H9 (cell line): ENCODE data around the gene TEX51. TPM values are rescaled to one million over a fixed set of nuclear protein-coding genes. Genes with fewer than 3 reads are reported as not detected.

Experiments used
- DNase-seq: peaks from one replicate; pipeline ENCODE4 v3.0.0-alpha.2; 2017
- H2AFZ ChIP-seq: one replicate; pipeline ENCODE4 v1.6.1; 2013; ENCODE audit warnings: mild to moderate bottlenecking, low read length, control low read depth, moderate library complexity
- H2AK5ac ChIP-seq: 2 replicates; pipeline ENCODE4 v1.6.1; 2013; ENCODE audit warnings: low read length, control low read depth, mixed read lengths; ENCODE audit not compliant: insufficient read length
- H2BK120ac ChIP-seq: one replicate; pipeline ENCODE4 v1.6.1; 2013; ENCODE audit warnings: low read depth, mild to moderate bottlenecking, low read length, control low read depth, inconsistent platforms; ENCODE audit not compliant: poor library complexity, severe bottlenecking
- H2BK12ac ChIP-seq: 2 replicates; pipeline ENCODE4 v1.6.1; 2013; ENCODE audit warnings: low read length, control low read depth, mixed read lengths, low read depth; ENCODE audit not compliant: insufficient read length
- H2BK15ac ChIP-seq: 2 replicates; pipeline ENCODE4 v1.6.1; 2013; ENCODE audit warnings: low read depth, low read length, control low read depth
- H2BK20ac ChIP-seq: one replicate; pipeline ENCODE4 v1.6.1; 2013; ENCODE audit warnings: low read depth, mild to moderate bottlenecking, low read length, control low read depth, inconsistent platforms; ENCODE audit not compliant: poor library complexity, severe bottlenecking
- H2BK5ac ChIP-seq: 2 replicates; pipeline ENCODE4 v1.6.1; 2013; ENCODE audit warnings: low read length, control low read depth, mixed read lengths; ENCODE audit not compliant: insufficient read length
- H3K14ac ChIP-seq: 2 replicates; pipeline ENCODE4 v1.6.1; 2013; ENCODE audit warnings: low read length, control low read depth; ENCODE audit not compliant: insufficient read depth
- H3K18ac ChIP-seq: 2 replicates; pipeline ENCODE4 v1.6.1; 2013; ENCODE audit warnings: low read depth, mild to moderate bottlenecking, mixed read lengths, low read length, control low read depth; ENCODE audit not compliant: insufficient read length
- H3K23ac ChIP-seq: 2 replicates; pipeline ENCODE4 v1.6.1; 2013; ENCODE audit warnings: low read length, control low read depth, mixed read lengths, low read depth; ENCODE audit not compliant: insufficient read length
- H3K23me2 ChIP-seq: 2 replicates; pipeline ENCODE4 v1.6.1; 2013; ENCODE audit warnings: low read depth, mild to moderate bottlenecking, mixed read lengths, low read length, control low read depth; ENCODE audit not compliant: insufficient read length, poor library complexity, severe bottlenecking
- H3K27ac ChIP-seq: 2 replicates; pipeline ENCODE4 v1.5.1; 2013; ENCODE audit warnings: low read length, control low read depth, mixed read lengths, low read depth; ENCODE audit not compliant: insufficient read length
- H3K27me3 ChIP-seq: 2 replicates; pipeline ENCODE4 v1.6.1; 2013; ENCODE audit warnings: low read length, control low read depth, inconsistent platforms; ENCODE audit not compliant: insufficient read depth
- H3K4ac ChIP-seq: 2 replicates; pipeline ENCODE4 v1.6.1; 2013; ENCODE audit warnings: low read depth, mild to moderate bottlenecking, control low read depth, inconsistent platforms, low read length, moderate library complexity
- H3K4me1 ChIP-seq: 2 replicates; pipeline ENCODE4 v1.6.1; 2013; ENCODE audit warnings: low read length, control low read depth, inconsistent platforms; ENCODE audit not compliant: insufficient read depth
- H3K4me2 ChIP-seq: 2 replicates; pipeline ENCODE4 v1.6.1; 2013; ENCODE audit warnings: low read length, control low read depth, mixed read lengths; ENCODE audit not compliant: insufficient read length, insufficient read depth
- H3K56ac ChIP-seq: 2 replicates; pipeline ENCODE4 v1.6.1; 2013; ENCODE audit warnings: low read depth, mild to moderate bottlenecking, mixed read lengths, low read length, control low read depth; ENCODE audit not compliant: insufficient read length
- H3K79me1 ChIP-seq: 2 replicates; pipeline ENCODE4 v1.6.1; 2013; ENCODE audit warnings: low read depth, mild to moderate bottlenecking, moderate library complexity, low read length, control low read depth, inconsistent platforms; ENCODE audit not compliant: insufficient read depth, poor library complexity, severe bottlenecking
- H3K79me2 ChIP-seq: 2 replicates; pipeline ENCODE4 v1.6.1; 2013; ENCODE audit warnings: low read length, control low read depth, inconsistent platforms; ENCODE audit not compliant: insufficient read depth
- H3K9ac ChIP-seq: 2 replicates; pipeline ENCODE4 v1.6.1; 2013; ENCODE audit warnings: low read length, control low read depth, mixed read lengths; ENCODE audit not compliant: insufficient read length; ENCODE audit errors: extremely low read depth
- H3K9me3 ChIP-seq: one replicate; pipeline ENCODE4 v1.6.1; 2013; ENCODE audit warnings: low read depth, low read length, inconsistent platforms; ENCODE audit not compliant: control insufficient read depth
- H3T11ph ChIP-seq: one replicate; pipeline ENCODE4 v1.6.1; 2013; ENCODE audit warnings: mild to moderate bottlenecking, low read length, control low read depth, inconsistent platforms
- H4K20me1 ChIP-seq: one replicate; pipeline ENCODE4 v1.6.1; 2013; ENCODE audit not compliant: control insufficient read depth, insufficient read length, insufficient read depth
- H4K5ac ChIP-seq: 2 replicates; pipeline ENCODE4 v1.6.1; 2013; ENCODE audit warnings: low read depth, mild to moderate bottlenecking, mixed read lengths, low read length, control low read depth; ENCODE audit not compliant: insufficient read length
- H4K8ac ChIP-seq: replicated peaks from 2 replicates; pipeline ENCODE4 v1.6.1; 2013; ENCODE audit warnings: low read length, control low read depth, mixed read lengths, low read depth; ENCODE audit not compliant: insufficient read length
- H4K91ac ChIP-seq: 2 replicates; pipeline ENCODE4 v1.6.1; 2013; ENCODE audit warnings: low read depth, mild to moderate bottlenecking, moderate library complexity, mixed read lengths, low read length, control low read depth; ENCODE audit not compliant: insufficient read length
- H3K27ac Mint-ChIP-seq, 3 experiments: 2 replicates in 2 of 3; 3 replicates in 1 of 3; pipeline ENCODE4 v1.8.0; 2020 to 2021; ENCODE audit warnings: mixed read lengths in 3 of 3, mild to moderate bottlenecking in 1 of 3, moderate library complexity in 1 of 3
- H3K27me3 Mint-ChIP-seq: 2 replicates; pipeline ENCODE4 v1.8.0; 2021; ENCODE audit warnings: low read depth, mild to moderate bottlenecking, moderate library complexity, mixed read lengths
- H3K36me3 Mint-ChIP-seq, 3 experiments: 2 replicates in 2 of 3; 3 replicates in 1 of 3; pipeline ENCODE4 v1.8.0; 2020 to 2021; ENCODE audit warnings: low read depth in 3 of 3, mixed read lengths in 3 of 3; ENCODE audit not compliant: insufficient read depth in 1 of 3
- H3K4me1 Mint-ChIP-seq, 2 experiments: 2 replicates each; pipeline ENCODE4 v1.8.0; 2020; ENCODE audit warnings: mixed read lengths in 2 of 2
- H3K4me3 Mint-ChIP-seq, 2 experiments: 2 replicates in 1 of 2; 3 replicates in 1 of 2; pipeline ENCODE4 v1.8.0; 2020 to 2021; ENCODE audit warnings: mild to moderate bottlenecking in 2 of 2, mixed read lengths in 2 of 2, moderate library complexity in 1 of 2
- H3K9me3 Mint-ChIP-seq, 2 experiments: 2 replicates in 1 of 2; 3 replicates in 1 of 2; pipeline ENCODE4 v1.8.0; 2020; ENCODE audit warnings: mild to moderate bottlenecking in 2 of 2, mixed read lengths in 2 of 2, moderate library complexity in 1 of 2
- WGBS: extraction: QIAGEN DNeasy Blood & Tissue Kit; methylation state at CpG from one replicate; pipeline ENCODE4 v1.1.7; 2013; ENCODE audit warnings: missing lambda C conversion rate, low lambda C conversion rate, mixed read lengths; ENCODE audit not compliant: insufficient read length; ENCODE audit errors: extremely low coverage; 5-methylcytosine and 5-hydroxymethylcytosine counted together
- total RNA-seq: library from RNA; stranded (reverse); gene quantifications from 2 replicates; pipeline ENCODE4 v1.2.1, GENCODE V29; 2021
- TF ChIP-seq, protein P1 (sequence below): fragments of 200-600 bp; sonication (generic); conservative IDR thresholded peaks from 3 replicates; pipeline ENCODE4 v1.8.0; 2021; ENCODE audit warnings: antibody characterized with exemption, mild to moderate bottlenecking

The TEX51 gene
- total RNA-seq, 1 experiment from 2014 or later = not detected

DNA sequence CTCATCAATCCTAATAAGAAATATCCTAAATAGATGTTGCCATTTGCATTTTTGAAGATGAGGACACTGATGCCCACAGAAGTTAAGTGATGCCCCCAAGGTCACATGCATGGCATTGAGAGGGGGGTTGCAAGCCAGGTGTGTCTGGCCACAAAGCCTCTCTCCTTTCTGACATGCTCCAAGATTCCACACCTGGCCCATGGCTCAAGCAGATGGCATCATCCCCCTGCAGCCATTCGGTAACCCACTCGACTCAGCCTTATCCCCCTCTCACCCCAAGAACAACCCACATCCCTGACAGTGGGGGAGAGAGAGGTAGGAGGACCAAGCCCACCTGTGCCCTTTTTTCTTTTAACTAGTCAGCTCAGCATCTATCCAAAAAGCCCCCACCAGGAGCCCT lies 16.5 kb upstream of the TEX51 start:
- Histone ChIP-seq H3K4me1 (no peaks in the 10 kb centered on the region), H3K79me1 (no peaks in the 10 kb centered on the region), H2BK20ac (no peak overlapping the region), H2BK15ac (no peak overlapping the region), H3K23me2 (peaks cover 5% of the 10 kb centered on the region), H3K9ac (no peak overlapping the region), H4K5ac (no peak overlapping the region), H2AFZ (no peak overlapping the region), H2AK5ac (no peak overlapping the region), H2BK120ac (no peak overlapping the region), H4K20me1 (no peaks in the 10 kb centered on the region), H3K79me2 (no peaks in the 10 kb centered on the region), H2BK12ac (no peak overlapping the region), H3K4me2 (no peak overlapping the region), H3K4ac (no peak overlapping the region), H3K14ac (no peak overlapping the region), H3K27me3 (no peaks in the 10 kb centered on the region), H3K23ac (no peak overlapping the region), H3K18ac (no peak overlapping the region), H2BK5ac (no peak overlapping the region), H4K8ac (no peak overlapping the region), H3K56ac (no peak overlapping the region), H3K9me3 (no peaks in the 10 kb centered on the region), H3T11ph (no peak overlapping the region), H4K91ac (no peak overlapping the region), H3K27ac (no peak overlapping the region)
- peaks cover 0 to 3% of the 10 kb centered on the region in 2 experiments; a peak in 1 of 5 replicates for H3K9me3 Mint-ChIP-seq
- no peak for DNase-seq
- WGBS = no CpG with 5 or more reads among the region's 2 CpGs
- H3K4me3 Mint-ChIP-seq = no peak overlapping the region
- H3K36me3 Mint-ChIP-seq = no peaks in the 10 kb centered on the region; a peak in 1 of 7 replicates
- H3K27ac Mint-ChIP-seq = no peak overlapping the region
- H3K27me3 Mint-ChIP-seq = peaks cover 11% of the 10 kb centered on the region
- peaks cover 11 to 13% of the 10 kb centered on the region in 2 experiments for H3K4me1 Mint-ChIP-seq
- TF ChIP-seq, protein P1, sequence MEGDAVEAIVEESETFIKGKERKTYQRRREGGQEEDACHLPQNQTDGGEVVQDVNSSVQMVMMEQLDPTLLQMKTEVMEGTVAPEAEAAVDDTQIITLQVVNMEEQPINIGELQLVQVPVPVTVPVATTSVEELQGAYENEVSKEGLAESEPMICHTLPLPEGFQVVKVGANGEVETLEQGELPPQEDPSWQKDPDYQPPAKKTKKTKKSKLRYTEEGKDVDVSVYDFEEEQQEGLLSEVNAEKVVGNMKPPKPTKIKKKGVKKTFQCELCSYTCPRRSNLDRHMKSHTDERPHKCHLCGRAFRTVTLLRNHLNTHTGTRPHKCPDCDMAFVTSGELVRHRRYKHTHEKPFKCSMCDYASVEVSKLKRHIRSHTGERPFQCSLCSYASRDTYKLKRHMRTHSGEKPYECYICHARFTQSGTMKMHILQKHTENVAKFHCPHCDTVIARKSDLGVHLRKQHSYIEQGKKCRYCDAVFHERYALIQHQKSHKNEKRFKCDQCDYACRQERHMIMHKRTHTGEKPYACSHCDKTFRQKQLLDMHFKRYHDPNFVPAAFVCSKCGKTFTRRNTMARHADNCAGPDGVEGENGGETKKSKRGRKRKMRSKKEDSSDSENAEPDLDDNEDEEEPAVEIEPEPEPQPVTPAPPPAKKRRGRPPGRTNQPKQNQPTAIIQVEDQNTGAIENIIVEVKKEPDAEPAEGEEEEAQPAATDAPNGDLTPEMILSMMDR = no peak
